Measurements from ENCODE around the gene TMEM207. TPM values are rescaled to one million over a fixed set of nuclear protein-coding genes. Genes with fewer than 3 reads are reported as not detected.

The TMEM207 gene
- total RNA-seq, 1 experiment from 2014 or later = not detected

DNA sequence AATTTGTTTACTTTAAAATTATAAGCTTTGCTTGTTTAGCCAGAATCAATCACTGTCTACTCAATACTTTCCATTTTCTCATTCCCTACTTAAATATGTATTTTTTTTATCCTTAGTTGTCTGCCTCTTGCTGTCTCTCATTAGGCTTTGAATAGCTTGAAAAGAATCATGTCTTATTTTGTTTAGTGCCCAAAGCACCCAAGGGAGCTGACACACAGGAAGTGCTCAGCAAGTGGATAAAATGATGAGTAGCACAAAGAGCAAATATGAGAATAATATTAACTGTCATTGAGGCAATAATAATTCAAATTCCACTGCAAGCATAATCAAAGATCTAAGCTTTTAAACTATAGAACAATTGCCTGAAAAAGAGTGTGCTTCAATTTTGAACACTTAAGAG lies 45.2 kb upstream of the TMEM207 start:
- Histone ChIP-seq H3K9ac (ENCODE audit: extremely low read depth, insufficient read length, low read length) (no peak overlapping the region), H4K8ac (replicated peaks; ENCODE audit: insufficient read length, low read depth, low read length) (no peak overlapping the region), H2BK120ac (ENCODE audit: low read depth, low read length, poor library complexity, severe bottlenecking) (no peak overlapping the region), H3K27ac (ENCODE audit: insufficient read length, low read depth, low read length) (no peak overlapping the region), H2AFZ (ENCODE audit: low read length) (no peak overlapping the region), H3K79me2 (ENCODE audit: insufficient read depth, low read length) (no peaks in the 10 kb centered on the region), H2BK5ac (ENCODE audit: insufficient read length, low read length) (no peak overlapping the region), H3K18ac (ENCODE audit: insufficient read length, low read depth, low read length) (no peak overlapping the region), H2AK5ac (ENCODE audit: insufficient read length, low read length) (no peak overlapping the region), H4K91ac (ENCODE audit: insufficient read length, low read depth, low read length) (no peak overlapping the region), H3K27me3 (ENCODE audit: insufficient read depth, low read length) (no peaks in the 10 kb centered on the region), H2BK12ac (ENCODE audit: insufficient read length, low read depth, low read length) (no peak overlapping the region), H2BK20ac (ENCODE audit: low read depth, low read length, poor library complexity, severe bottlenecking) (no peak overlapping the region), H3K56ac (ENCODE audit: insufficient read length, low read depth, low read length) (no peak overlapping the region), H3K4ac (ENCODE audit: low read depth, low read length) (no peak overlapping the region), H4K20me1 (ENCODE audit: control insufficient read depth, insufficient read depth, insufficient read length) (no peaks in the 10 kb centered on the region), H3K9me3 (ENCODE audit: control insufficient read depth, low read depth, low read length) (no peaks in the 10 kb centered on the region), H3K4me2 (ENCODE audit: insufficient read depth, insufficient read length, low read length) (no peak overlapping the region), H2BK15ac (ENCODE audit: low read depth, low read length) (no peak overlapping the region), H4K5ac (ENCODE audit: insufficient read length, low read depth, low read length) (no peak overlapping the region), H3K4me1 (ENCODE audit: insufficient read depth, low read length) (peaks cover 3% of the 10 kb centered on the region; the same call in 1 of the 2 replicates), H3K79me1 (ENCODE audit: insufficient read depth, low read depth, low read length, poor library complexity, severe bottlenecking) (no peaks in the 10 kb centered on the region), H3T11ph (ENCODE audit: low read length) (no peak overlapping the region), H3K23me2 (ENCODE audit: insufficient read length, low read depth, low read length, poor library complexity, severe bottlenecking) (no peaks in the 10 kb centered on the region), H3K23ac (ENCODE audit: insufficient read length, low read depth, low read length) (no peak overlapping the region), H3K14ac (ENCODE audit: insufficient read depth, low read length) (no peak overlapping the region)
- Mint-ChIP-seq H3K4me3 (no peak overlapping the region), H3K9me3 (no peaks in the 10 kb centered on the region), H3K36me3 (ENCODE audit: insufficient read depth in 1 of 3, low read depth in 3 of 3) (no peaks in the 10 kb centered on the region), H3K27ac (no peak overlapping the region), H3K4me1 (peaks cover 14 to 15% of the 10 kb centered on the region in 2 experiments), H3K27me3 (ENCODE audit: low read depth) (no peaks in the 10 kb centered on the region)
- no peak for TF ChIP-seq CTCF (conservative IDR thresholded peaks at IDR 0.05)
- DNase-seq = no peak
